RCC 7860 (cell line): ENCODE measurements around the gene HDLBP.
"Not testable (repeated sequence)": the region's sequence is repeated elsewhere in the genome, so short reads cannot be mapped to it uniquely, and the experiment has no call there.

ENCODE experiments used
- DNase-seq: peaks from one replicate; pipeline ENCODE4 v3.0.0-alpha.2; 2015; ENCODE audit warnings: low spot score
- FAIRE-seq: peaks from 2 replicates; lab custom pipeline; 2012; peaks lifted over from hg19 to GRCh38; lab: Jason Lieb, UNC

Gene HDLBP

DNA sequence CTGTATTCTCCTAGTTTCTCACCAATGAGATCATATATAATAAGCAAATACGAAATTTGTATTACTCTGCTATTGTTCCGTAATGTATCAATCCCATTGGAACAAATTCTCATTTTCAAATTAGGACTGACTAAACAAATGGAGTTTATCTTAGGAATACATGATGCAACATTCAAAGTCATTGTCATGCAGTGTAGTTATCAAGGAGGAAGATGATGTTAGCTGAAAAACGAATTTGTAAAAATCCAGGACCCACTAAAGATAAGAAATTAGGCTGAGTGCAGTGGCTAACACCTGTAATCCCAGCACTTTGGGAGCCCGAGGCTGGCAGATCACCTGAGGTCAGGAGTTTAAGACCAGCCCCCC, 15.1 kb upstream of the HDLBP start:
- no peak for DNase-seq
- FAIRE-seq, result no peak

DNA sequence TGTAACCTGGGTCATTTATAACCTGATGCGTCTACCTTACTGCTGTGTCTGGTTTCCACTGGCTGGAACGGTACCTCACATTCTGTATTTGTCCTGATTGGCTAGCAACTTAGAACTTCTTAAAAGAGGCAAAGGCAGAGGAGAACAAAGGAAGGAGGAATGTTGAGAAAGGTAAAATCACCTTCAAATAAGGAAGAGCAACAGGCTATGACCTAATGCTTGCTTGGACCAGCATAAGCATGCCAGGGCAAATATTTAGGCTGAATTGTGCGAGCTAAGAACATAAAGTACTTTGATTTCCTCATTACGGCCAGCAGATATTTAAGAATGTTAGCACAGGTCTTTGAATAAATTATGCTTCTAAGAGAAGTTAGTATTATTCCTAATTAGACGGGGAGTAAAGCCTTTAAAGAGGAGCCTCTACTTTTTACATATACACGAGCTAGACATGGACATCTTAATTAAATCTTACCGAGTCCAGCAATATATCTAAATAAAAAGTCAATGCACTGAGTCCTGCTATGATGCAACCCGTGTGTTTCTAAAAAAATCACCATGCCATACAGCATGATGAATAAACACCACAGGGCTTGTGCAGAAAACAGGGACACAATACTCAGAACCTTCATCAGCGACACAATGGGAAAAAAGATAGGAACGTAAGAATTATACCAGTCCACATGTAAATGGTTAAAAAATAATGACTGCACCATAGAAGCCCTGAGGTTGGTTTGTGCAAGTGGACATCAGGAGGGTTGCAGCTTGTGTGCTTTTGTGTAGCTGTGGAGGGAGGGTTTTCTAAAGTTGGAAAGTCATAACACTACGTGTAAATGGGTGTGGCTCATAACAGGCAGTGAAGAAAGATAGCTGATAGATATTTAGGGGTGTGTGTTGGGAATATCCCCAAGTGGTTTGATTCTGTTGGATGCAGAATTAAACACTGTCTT, 14.5 kb upstream of the HDLBP start:
- FAIRE-seq (no peak), DNase-seq (no peak)

DNA sequence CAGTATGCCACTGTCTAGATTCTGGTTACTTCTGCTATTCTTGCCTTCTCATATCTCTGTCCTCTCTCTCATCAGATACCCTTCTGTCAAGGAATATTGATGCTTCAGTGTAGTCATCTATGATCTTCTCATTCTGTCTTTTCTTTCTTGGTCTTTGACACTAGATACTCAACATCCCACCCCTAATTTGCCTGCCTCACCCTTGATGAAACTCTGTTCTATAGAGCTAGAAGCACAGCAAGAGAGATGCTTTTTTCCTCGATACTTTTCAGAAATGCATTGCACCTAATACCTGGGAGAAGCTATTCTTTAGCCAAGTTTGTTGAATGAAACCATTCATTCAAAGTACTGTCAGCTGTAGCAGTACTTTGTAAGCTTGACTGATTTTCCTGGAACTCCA, 9.8 kb upstream of the HDLBP start:
- FAIRE-seq, result no peak

DNA sequence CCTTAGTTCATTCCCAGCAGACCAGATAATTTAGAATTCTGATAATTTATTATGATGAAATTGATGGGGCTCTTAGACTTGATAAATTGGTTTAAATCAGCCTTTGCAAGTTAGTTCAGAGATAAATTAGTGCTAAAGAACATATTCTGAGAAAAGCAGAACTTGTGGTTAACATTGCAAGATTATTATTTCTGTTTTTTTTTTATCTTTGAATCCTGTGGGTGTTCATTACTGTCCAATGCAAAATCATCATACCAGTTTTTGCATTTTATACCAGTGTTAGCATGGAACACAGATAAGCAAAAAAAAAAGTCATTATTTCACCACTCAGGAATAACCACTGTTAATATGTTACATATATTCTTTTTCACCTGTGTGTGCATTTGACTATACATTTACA, 9.3 kb upstream of the HDLBP start:
- DNase-seq (no peak), FAIRE-seq (no peak)

More for the DNA sequence above, 9.8 kb upstream of the HDLBP start:
- no peak for DNase-seq

DNA sequence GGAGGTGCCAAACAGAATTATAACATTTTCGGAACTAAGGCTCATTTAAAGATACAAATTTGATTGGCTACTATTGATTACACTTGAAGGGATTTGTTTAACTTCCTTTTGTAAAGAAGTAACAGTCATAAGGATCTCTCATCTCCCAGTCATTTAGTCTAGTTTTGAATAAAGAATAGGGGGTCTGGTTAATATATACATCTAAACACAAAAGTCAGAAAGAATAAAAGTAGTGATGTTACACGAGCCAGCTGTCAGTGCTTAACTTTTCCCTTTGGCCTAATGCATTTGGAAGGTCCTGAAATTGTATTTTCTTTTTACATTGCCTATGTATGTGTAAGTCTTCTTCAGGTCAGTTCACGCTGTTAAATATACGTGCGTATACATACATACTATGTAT, 8.3 kb upstream of the HDLBP start:
- DNase-seq (no peak), FAIRE-seq (no peak)

DNA sequence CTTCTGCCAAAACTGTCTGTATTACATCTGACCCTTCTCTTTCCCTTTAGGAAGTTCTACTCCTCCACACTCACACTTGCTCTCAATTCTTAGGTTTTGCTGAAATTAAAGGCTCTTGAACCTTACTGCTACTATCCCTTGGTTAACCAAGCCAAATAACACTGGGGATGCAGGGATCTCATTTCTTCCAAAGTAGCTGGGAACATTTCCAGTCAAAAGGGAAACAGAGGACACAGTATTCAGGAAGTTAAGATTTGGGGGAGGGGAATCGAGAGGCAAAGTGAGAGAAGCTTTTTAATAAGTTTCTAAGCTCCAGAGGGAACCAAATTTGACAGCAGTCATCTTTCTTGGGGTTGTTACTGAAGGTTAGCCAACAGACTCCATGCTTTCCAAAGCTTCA, 6.4 kb upstream of the HDLBP start:
- no peak for FAIRE-seq

DNA sequence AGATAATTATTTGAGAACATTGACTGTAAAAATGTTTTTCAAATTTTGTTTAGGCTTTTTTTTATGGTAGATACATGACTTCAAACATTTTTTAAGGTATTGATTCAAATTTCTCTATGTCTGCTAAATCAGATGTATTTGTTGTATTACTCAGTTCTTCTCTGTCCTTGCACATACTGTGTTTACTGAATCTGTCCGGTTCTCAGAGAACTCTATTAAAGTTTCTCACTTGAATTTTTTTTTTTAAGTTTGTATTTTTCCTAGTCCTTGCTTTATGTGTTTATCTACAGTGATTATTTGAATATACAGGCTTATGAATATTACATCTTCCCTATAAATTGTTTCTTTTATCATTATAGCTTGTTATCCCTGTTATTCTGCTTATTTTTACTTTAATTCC, 5.6 kb upstream of the HDLBP start:
- no peak for FAIRE-seq
- no peak for DNase-seq

More for the DNA sequence above, 6.4 kb upstream of the HDLBP start:
- DNase-seq, result no peak

DNA sequence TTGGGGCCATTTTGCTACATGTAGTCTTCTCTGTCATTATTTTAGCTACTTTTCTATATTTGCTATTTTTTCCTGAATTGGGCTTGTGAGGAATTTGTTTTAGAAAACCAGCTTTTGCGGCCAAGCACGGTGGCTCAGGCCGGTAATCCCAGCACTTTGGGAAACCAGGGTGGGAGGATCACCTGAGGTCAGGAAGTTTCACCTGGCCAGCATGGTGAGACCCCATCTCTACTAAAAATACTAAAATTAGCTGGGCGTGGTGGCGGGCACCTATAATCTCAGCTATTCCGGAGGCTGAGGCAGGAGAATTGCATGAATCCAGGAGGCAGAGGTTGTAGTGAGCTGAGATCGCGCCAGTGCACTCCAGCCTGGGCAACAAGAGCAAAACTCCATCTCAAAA, 4.9 kb upstream of the HDLBP start:
- DNase-seq (no peak), FAIRE-seq (no peak)

DNA sequence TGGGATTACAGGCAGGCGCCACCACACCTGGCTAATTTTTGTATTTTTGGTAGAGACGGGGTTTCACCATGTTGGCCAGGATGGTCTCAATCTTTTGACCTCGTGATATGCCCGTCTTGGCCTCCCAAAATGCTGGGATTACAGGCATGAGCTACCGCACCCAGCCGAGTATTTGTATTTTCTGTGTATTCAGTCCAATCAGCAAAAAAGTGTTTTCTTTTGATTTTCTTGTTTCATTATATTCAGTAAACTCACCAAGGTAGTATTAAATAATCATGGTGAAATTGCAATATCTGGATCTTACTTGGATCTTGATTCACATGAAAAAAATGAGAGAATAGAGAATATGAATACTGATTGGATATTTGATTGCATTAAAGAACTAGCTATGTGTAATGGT, 3.4 kb upstream of the HDLBP start:
- not testable (repeated sequence) for DNase-seq, FAIRE-seq

DNA sequence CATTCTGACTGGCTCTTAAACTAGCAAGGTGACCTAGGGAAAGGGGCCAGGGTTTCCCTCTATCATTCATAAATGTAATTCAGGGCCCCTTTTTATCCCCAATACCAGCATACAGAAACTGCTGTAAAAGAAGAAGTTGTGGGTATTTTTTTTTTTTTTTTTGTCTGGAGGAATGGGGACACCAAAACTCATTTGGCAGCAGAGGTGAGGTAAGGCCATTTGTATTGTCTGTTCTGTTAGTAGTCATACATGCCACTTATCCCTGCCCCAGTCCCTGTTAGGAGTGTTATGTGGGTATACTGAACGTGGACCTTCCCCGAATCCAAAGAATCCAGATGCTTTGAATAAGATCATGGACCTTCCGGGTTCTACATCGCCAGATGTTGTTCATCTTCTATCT, 1.9 kb upstream of the HDLBP start:
- FAIRE-seq (no peak), DNase-seq (no peak)

DNA sequence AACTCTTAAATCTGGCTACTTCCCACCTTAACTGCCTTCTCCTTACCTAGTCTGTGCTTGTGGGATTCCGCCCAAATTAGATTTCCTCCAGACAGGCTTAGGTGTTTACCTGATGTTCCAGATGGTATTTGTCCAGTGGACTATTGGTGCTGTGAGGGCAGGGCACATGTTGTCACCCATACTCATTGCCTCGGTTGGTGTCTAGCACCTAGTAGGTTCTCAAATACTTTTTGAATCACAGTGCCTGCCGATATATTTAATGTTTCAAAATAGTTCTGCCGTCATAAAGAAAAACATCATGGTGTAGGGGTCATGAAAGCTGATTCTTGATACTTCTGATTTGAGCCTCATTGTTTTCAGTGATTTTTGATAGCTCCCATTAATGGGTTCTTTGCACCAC, 1.4 kb upstream of the HDLBP start:
- FAIRE-seq (no peak), DNase-seq (no peak)

DNA sequence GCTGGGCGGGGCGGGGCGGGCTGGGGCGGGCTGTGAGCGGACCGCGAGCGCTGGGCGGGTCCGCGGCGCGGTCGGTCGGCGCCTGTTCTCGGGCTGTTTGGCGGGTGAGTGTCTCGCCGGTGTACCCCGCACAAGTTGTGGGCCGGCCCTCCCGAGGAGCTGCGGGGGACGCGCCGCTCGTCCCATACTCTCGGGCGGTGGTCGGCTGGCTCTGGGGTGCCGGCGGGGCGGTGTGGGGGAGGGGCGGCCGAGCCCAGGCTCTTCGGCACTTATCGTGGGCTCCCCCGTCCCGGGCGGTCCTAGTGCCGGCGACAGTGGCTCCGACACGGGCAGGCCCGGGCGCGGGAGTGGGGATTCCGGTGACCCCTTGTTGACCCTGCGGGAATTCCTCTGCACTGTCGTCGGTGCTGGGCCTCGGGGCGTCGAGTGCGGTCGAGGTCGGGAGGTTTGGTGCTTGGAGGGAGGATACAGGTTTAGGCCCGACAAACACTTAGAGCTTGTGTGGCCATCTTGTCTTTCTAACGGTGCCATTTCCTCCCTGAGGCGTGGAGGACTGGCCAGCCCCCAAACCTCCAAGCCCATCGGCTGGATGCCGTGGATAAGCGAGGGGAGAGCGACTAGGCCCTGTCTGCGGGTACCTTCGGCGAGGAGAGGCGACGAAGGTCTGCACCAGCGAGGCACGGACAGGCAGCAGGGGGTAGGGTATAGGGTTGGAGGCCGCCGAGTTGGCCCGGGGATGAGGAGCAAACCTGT, 583 bp upstream of the HDLBP start, which contains the start of gene SEPTIN2:
SEPTIN2 (plus strand) TSS at position 47 of the 753 bp plus-strand sequence. CDS start 8,308 bp downstream, outside the sequence.
- FAIRE-seq (no peak), DNase-seq (peak; percentile 24)

DNA sequence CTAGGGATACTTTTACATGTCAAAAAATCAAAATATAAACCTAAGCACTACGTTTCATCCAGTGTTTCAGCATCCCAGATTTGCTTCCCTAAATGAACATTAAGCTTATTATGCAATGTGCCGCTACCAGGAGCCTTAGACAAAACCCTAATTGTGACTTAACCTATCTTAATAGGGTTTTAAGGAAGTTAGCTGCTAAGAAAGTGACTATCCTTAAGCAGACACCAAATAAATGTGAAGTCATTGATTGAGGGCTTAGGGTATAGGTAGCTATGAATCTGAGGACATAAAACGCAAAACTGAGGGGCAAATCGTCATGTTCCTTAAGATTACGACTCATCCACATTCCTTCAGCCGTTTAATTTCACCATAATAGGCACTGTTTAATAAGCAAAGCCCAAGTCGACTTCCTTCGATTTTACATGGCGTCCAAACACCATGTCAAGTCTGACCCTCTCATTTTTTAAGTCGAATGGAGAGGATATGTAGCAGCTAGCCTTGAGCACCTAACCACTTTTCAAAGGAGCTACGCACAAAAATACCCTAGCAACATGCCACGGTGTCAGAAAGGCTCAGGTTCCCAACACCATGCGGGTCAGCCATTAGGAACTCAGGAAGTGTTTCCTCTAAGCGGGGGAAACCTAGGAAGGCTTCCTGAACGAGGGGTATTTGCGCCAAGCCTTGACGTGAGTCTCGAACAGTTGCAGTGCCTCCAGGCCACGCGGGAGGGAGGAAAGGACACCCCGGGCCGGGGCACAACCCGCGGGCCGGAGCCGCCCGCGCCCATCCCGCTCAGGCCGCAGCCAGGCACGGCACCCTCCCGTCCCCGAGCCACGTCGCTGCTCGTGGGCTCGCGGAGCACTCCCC, 1.0 kb downstream of the HDLBP start:
- DNase-seq, result no peak
- no peak for FAIRE-seq

DNA sequence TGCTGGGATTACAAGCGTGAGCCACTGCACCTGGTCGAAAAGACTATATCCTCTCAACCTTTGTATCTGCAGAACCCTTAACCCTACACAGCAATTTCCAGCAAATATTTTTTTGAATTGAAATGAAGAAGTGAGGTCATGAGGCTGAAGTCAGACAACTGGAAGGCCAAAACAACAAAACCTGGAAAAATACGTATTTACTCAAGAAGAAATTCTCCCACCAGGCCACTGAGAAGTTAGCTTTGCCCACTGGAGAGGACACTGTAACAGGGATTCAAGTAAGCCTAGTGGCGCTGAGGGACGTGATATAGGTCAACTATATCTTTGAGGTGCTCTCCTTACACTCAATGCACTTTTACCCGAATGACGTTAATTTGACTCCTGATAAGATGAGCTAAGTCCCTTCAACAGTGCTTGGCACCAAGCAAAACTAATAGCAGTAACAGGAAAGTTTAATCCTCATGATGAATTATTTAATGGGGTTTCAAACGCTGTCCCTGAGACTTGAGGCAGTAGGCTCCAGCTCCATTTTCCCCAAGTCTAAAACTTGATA, 1.9 kb downstream of the HDLBP start:
- FAIRE-seq, result no peak
- no peak for DNase-seq

DNA sequence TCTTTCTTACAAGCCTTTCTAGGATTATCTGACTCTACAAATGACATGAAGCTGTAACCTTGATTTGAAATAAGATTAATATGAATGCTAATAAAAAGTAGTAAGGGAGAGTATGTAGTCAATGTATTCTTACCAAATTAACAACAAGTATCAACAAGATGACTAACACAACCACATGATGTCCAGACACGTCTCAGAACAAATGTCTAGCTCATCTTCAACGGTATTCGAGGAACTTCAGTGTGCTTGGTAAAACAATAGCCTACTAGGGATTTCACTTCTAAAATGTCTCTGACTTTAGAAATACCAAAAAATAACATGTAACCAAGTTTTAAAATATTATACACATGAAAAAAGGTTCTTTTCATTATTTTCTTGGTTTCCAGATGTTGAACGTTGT, 3.4 kb downstream of the HDLBP start:
- FAIRE-seq (no peak), DNase-seq (no peak)

DNA sequence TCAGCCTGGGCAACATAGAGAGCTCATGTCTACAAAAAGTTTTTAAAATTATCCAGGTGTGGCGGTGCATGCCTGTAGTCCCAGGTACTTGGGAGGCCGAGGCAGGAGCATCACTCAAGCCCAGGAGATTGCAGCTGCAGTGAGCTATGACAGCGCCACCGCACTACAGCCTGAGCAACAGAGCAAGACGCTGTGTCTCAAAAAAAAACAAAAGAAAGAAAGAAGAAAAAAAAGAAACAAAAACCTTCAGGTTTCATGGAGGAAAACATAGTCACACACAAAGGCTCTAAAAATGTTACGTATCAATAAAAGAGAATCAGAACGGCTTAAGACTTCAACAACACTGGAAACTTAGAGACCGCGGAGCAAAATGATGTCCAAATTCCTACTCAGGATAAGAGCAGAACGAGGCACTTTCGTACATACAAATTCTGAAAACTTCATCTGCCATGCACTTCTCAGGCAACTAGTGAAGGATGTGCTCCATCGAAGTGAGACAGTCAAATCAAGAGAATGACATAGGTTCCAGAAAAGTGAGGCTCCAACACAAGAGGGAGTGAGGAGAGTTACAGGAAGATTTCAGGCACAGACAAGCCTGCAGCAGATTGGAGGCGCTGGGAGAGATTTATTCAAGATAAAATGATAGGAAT, 4.4 kb downstream of the HDLBP start:
- FAIRE-seq, result no peak

DNA sequence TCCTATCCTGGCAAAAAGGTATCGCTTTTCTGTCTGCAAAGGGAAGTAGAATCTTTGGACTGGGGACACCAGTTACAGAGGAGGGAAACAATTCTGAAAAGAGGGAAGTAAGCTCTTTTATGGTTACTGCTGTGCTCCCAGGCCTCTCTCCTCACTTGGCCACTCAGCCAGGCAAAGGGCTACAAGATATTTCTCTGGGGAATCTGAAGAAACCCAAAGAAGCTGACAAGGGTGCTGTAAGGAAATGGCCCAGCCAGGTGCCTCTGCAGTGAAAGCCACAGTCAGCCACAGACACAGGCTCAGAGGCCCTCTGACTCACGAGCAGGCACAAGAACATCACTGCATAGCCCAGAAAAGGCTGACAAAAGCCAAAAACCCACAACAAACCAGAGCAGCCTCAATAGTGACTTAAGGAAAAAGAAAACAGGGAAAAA, 5.8 kb downstream of the HDLBP start:
- peak; percentile 39 for DNase-seq

More for the DNA sequence above, 4.4 kb downstream of the HDLBP start:
- DNase-seq, result no peak

DNA sequence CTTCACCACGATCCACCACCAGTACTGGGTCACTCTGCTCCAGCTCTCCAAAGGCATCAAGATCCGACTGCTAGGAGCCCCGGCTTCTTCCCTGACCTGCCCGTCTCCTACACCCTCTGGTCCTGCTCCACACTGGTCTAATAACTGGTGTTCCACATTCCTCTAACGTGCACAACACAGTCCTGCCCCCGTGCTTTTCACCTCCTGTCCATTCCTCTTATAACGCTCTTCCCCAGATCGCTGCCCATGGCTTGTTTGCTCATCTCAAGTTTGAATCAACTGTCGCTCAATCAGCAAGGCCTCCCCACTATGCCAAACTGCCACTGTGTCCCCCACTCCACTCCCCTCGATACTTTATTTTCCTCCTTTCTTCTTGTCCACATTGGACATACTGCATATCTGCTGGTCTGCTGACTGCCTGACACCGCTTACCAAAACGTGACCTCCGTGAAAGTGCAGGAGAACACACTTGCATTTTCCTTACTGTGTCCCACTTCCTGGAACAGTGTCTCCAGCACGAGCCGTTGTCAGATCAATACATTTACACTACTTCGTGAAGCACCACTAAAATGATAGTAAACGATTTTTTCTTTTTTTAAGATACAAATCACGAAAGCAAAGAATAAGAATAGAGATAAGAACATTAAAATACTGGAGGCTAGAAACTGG, 6.5 kb downstream of the HDLBP start:
- DNase-seq, result no peak
- no peak for FAIRE-seq

More for the DNA sequence above, 5.8 kb downstream of the HDLBP start:
- FAIRE-seq, result peak; percentile 67

DNA sequence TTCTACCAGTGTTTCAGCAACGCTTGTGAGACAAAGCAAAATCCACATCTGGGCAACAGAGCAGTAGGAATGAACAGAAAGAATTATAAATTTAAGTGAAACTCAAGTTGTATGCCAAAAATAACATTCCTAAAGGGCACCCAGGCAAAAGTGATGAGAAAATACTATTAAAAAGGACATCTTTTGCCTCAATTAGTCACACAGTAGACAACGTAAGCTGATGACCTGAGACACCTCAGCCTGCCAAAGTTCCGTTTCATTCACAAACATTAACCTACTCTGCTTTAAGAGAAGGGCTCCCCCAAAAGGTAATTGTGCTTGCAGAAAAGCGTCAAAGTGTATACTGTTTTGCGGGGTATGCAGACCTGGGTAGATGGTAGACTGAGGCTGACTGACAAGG, 7.2 kb downstream of the HDLBP start:
- FAIRE-seq (no peak), DNase-seq (no peak)

DNA sequence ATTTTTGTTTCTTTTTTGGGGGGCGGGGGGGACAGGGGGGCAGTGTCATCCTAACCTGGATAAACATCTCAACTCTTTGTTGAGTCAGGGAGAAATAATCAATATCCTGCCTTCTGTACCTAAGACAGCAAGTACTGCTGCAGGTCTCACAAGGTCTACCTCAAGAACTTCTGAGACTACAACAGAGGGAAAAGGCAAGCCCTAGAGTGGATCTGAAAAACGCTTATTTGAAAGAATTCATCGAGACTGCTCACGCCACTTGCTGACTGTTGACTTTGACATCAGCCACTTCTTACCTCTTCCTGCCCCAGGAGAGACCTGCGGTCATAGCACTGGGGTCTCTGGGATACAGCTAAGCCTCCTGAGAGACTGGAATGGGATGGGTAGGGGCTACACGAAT, 8.4 kb downstream of the HDLBP start:
- FAIRE-seq, result no peak

More for the DNA sequence above, 8.4 kb downstream of the HDLBP start:
- no peak for DNase-seq
